RWPE2 (cell line): ENCODE data around the gene LHX4.
A peak's percentile ranks its signal among the peaks of the same experiment; 100 is the strongest.

ENCODE experiments used
- ATAC-seq: fragments of 200-7000 bp; cut with Tn5 transposase; 3 replicates; pipeline ENCODE4 v1.9.1; 2021; ENCODE audit warnings: low read depth
- DNase-seq: peaks from one replicate; pipeline ENCODE4 v3.0.0-alpha.2; 2020; ENCODE audit warnings: low spot score
- H3K27ac ChIP-seq: fragments of 450-650 bp; 2 replicates; pipeline ENCODE4 v1.5.1; 2017; ENCODE audit warnings: mild to moderate bottlenecking; ENCODE audit not compliant: poor library complexity, severe bottlenecking
- H3K27me3 ChIP-seq: fragments of 250-450 bp; sonication (Bioruptor Pico); 2 replicates; pipeline ENCODE4 v1.5.1; 2021; ENCODE audit warnings: mild to moderate bottlenecking, moderate library complexity; ENCODE audit not compliant: insufficient read depth, poor library complexity, severe bottlenecking
- H3K36me3 ChIP-seq: fragments of 250-450 bp; sonication (Bioruptor Pico); 2 replicates; pipeline ENCODE4 v1.5.1; 2020; ENCODE audit warnings: low read depth, mild to moderate bottlenecking, moderate library complexity
- H3K4me1 ChIP-seq: fragments of 250-450 bp; sonication (Bioruptor Pico); 2 replicates; pipeline ENCODE4 v1.5.1; 2021; ENCODE audit warnings: mild to moderate bottlenecking, moderate library complexity; ENCODE audit not compliant: insufficient read depth, poor library complexity, severe bottlenecking
- H3K4me3 ChIP-seq: fragments of 250-450 bp; sonication (Bioruptor Pico); 2 replicates; pipeline ENCODE4 v1.5.1; 2021; ENCODE audit warnings: mild to moderate bottlenecking, moderate library complexity; ENCODE audit not compliant: severe bottlenecking
- H3K9me3 ChIP-seq: fragments of 250-450 bp; sonication (Bioruptor Pico); 2 replicates; pipeline ENCODE4 v1.5.1; 2021; ENCODE audit warnings: mild to moderate bottlenecking, moderate library complexity; ENCODE audit not compliant: severe bottlenecking
- CTCF ChIP-seq: fragments of 450-650 bp; IDR thresholded peaks from one replicate; pipeline ENCODE4 v1.5.1; 2017; ENCODE audit warnings: mild to moderate bottlenecking, moderate library complexity; ENCODE audit not compliant: poor library complexity, severe bottlenecking

The LHX4 gene

GRCh38 chr1:180213401-180214170 lies 16.5 kb upstream of the LHX4 start:
- Histone ChIP-seq H3K27me3 (no peaks in the 10 kb centered on the region), H3K36me3 (no peaks in the 10 kb centered on the region), H3K27ac (no peak overlapping the region), H3K9me3 (no peaks in the 10 kb centered on the region), H3K4me1 (no peaks in the 10 kb centered on the region), H3K4me3 (no peak overlapping the region)
- ATAC-seq (no peak; the same call in 2 of the 3 replicates), DNase-seq (peak; percentile 38)
- TF ChIP-seq CTCF = peak; percentile 47

- no peaks in the 10 kb centered on the region for H3K27me3 ChIP-seq
- no peak for TF ChIP-seq CTCF
- H3K4me3 ChIP-seq = no peak overlapping the region
- H3K36me3 ChIP-seq = no peaks in the 10 kb centered on the region
- H3K9me3 ChIP-seq = no peaks in the 10 kb centered on the region
- DNase-seq (no peak), ATAC-seq (no peak)
- H3K4me1 ChIP-seq = no peaks in the 10 kb centered on the region
- no peak overlapping the region for H3K27ac ChIP-seq
Measured at GRCh38 chr1:180215856-180216625, 14.0 kb upstream of the LHX4 start.

- Histone ChIP-seq H3K4me3 (no peak overlapping the region), H3K4me1 (no peaks in the 10 kb centered on the region), H3K27ac (no peak overlapping the region), H3K9me3 (no peaks in the 10 kb centered on the region), H3K27me3 (no peaks in the 10 kb centered on the region), H3K36me3 (no peaks in the 10 kb centered on the region)
- ATAC-seq = no peak
- no peak for TF ChIP-seq CTCF
- no peak for DNase-seq
Measured at GRCh38 chr1:180217006-180217405, 13.1 kb upstream of the LHX4 start.

GRCh38 chr1:180218806-180219765 lies 11.0 kb upstream of the LHX4 start:
- H3K27ac ChIP-seq = no peak overlapping the region
- H3K9me3 ChIP-seq = no peaks in the 10 kb centered on the region
- no peaks in the 10 kb centered on the region for H3K27me3 ChIP-seq
- no peak for DNase-seq
- no peak for ATAC-seq
- no peaks in the 10 kb centered on the region for H3K4me1 ChIP-seq
- H3K4me3 ChIP-seq = no peak overlapping the region
- no peaks in the 10 kb centered on the region for H3K36me3 ChIP-seq
- TF ChIP-seq CTCF = no peak
